GM19099 (cell line): ENCODE data around the gene CDC42.

Source experiments
- POLR2A ChIP-seq: IDR thresholded peaks from 3 replicates; pipeline ENCODE4 v1.6.1; 2011; ENCODE audit warnings: low read depth; ENCODE audit not compliant: insufficient read length; ENCODE audit errors: extremely low read depth

Gene CDC42

GRCh38 chr1:22071511-22071910 lies 19.0 kb downstream of the CDC42 start:
- TF ChIP-seq POLR2A: no peak

- TF ChIP-seq POLR2A: no peak
Observed at GRCh38 chr1:22074803-22075202, 22.3 kb downstream of the CDC42 start.

- TF ChIP-seq POLR2A: no peak
Observed at GRCh38 chr1:22075718-22076117, 23.2 kb downstream of the CDC42 start.

GRCh38 chr1:22076346-22076745 lies 23.8 kb downstream of the CDC42 start:
- no peak for TF ChIP-seq POLR2A

- TF ChIP-seq POLR2A: no peak
Observed at GRCh38 chr1:22077728-22078127, 25.2 kb downstream of the CDC42 start.

- TF ChIP-seq POLR2A: no peak
Observed at GRCh38 chr1:22078133-22078532, 25.6 kb downstream of the CDC42 start.

- TF ChIP-seq POLR2A: no peak
Observed at GRCh38 chr1:22080191-22080590, 27.7 kb downstream of the CDC42 start.

GRCh38 chr1:22088331-22088730 lies 35.8 kb downstream of the CDC42 start:
- no peak for TF ChIP-seq POLR2A

- TF ChIP-seq POLR2A: no peak
Observed at GRCh38 chr1:22089134-22089571, 36.6 kb downstream of the CDC42 start.

- TF ChIP-seq POLR2A: no peak
Observed at GRCh38 chr1:22089787-22090186, 37.3 kb downstream of the CDC42 start.

- TF ChIP-seq POLR2A: no peak
Observed at GRCh38 chr1:22090867-22091266, 38.4 kb downstream of the CDC42 start.

- TF ChIP-seq POLR2A: no peak
Observed at GRCh38 chr1:22093513-22093912, 41.0 kb downstream of the CDC42 start.

- TF ChIP-seq POLR2A: no peak
Observed at GRCh38 chr1:22096036-22096435, 43.5 kb downstream of the CDC42 start.

GRCh38 chr1:22096463-22096862 lies 44.0 kb downstream of the CDC42 start:
- no peak for TF ChIP-seq POLR2A

- no peak for TF ChIP-seq POLR2A
Observed at GRCh38 chr1:22098752-22099151, 46.2 kb downstream of the CDC42 start.

GRCh38 chr1:22100168-22100567 lies 47.7 kb downstream of the CDC42 start:
- TF ChIP-seq POLR2A: no peak

- no peak for TF ChIP-seq POLR2A
Observed at GRCh38 chr1:22101199-22101598, 48.7 kb downstream of the CDC42 start.

- no peak for TF ChIP-seq POLR2A
Observed at GRCh38 chr1:22101995-22102394, 49.5 kb downstream of the CDC42 start.

GRCh38 chr1:22102746-22103145 lies 50.2 kb downstream of the CDC42 start:
- no peak for TF ChIP-seq POLR2A

- no peak for TF ChIP-seq POLR2A
Observed at GRCh38 chr1:22104094-22104493, 51.6 kb downstream of the CDC42 start.
